GM20431 (cell line): Measurements from ENCODE around the gene HSF5.
"Not testable (repeated sequence)": the region's sequence is repeated elsewhere in the genome, so short reads cannot be mapped to it uniquely, and the experiment has no call there.

Source experiments
- in situ Hi-C: fragments of 300-500 bp; cut with MseI, MboI; formaldehyde crosslinking; loops from one replicate; pipeline ENCODE4 v1.15.0; 2020; ENCODE audit warnings: low sequenced_read_pairs; ENCODE audit not compliant: unreplicated experiment

Gene HSF5

GRCh38 chr17:58491510-58492045 is 3.4 kb upstream of the HSF5 start:
- in situ Hi-C loops: no loop called here

GRCh38 chr17:58488428-58488890 is 251 bp upstream of the HSF5 start:
- in situ Hi-C loops: no loop called here

GRCh38 chr17:58484600-58484999 is 3.6 kb downstream of the HSF5 start:
- in situ Hi-C loops: no loop called here

- in situ Hi-C loops: not testable (repeated sequence)
Observed at GRCh38 chr17:58481798-58482197, 6.4 kb downstream of the HSF5 start.

- in situ Hi-C loops: no loop called here
Observed at GRCh38 chr17:58480090-58480489, 8.1 kb downstream of the HSF5 start.

GRCh38 chr17:58476812-58477211 is 11.4 kb downstream of the HSF5 start:
- in situ Hi-C loops: no loop called here

- in situ Hi-C loops: no loop called here
Observed at GRCh38 chr17:58475985-58476384, 12.2 kb downstream of the HSF5 start.

GRCh38 chr17:58470356-58470755 is 17.9 kb downstream of the HSF5 start:
- in situ Hi-C loops: no loop called here

- in situ Hi-C loops: no loop called here
Observed at GRCh38 chr17:58468944-58469343, 19.3 kb downstream of the HSF5 start.

GRCh38 chr17:58455491-58455890 is 32.7 kb downstream of the HSF5 start:
- in situ Hi-C loops: no loop called here

GRCh38 chr17:58452738-58453137 is 35.5 kb downstream of the HSF5 start:
- in situ Hi-C loops: no loop called here

- in situ Hi-C loops: loop anchor here (10.0 kb wide), 1 partner anchor 133 kb away; no protein-coding TSS in a partner anchor
Observed at GRCh38 chr17:58447039-58447975, 40.9 kb downstream of the HSF5 start.

GRCh38 chr17:58446086-58446485 is 42.1 kb downstream of the HSF5 start:
- in situ Hi-C loops: loop anchor here (10.0 kb wide), 1 partner anchor 131 kb away; no protein-coding TSS in a partner anchor

- in situ Hi-C loops: no loop called here
Observed at GRCh38 chr17:58436805-58437239, 51.4 kb downstream of the HSF5 start.

- in situ Hi-C loops: no loop called here
Observed at GRCh38 chr17:58436245-58436644, 52.0 kb downstream of the HSF5 start.

- in situ Hi-C loops: no loop called here
Observed at GRCh38 chr17:58432806-58433573, 55.2 kb downstream of the HSF5 start.

GRCh38 chr17:58427807-58428206 is 60.4 kb downstream of the HSF5 start:
- in situ Hi-C loops: no loop called here

GRCh38 chr17:58421711-58422110 is 66.5 kb downstream of the HSF5 start:
- in situ Hi-C loops: no loop called here

- in situ Hi-C loops: no loop called here
Observed at GRCh38 chr17:58420827-58421226, 67.4 kb downstream of the HSF5 start.

GRCh38 chr17:58417300-58418092 is 70.7 kb downstream of the HSF5 start, which contains the start of gene RNF43:
RNF43 (minus strand) TSS chr17:58417534; CDS start chr17:58415577, 1,957 bp downstream.
- in situ Hi-C loops: no loop called here
